GM12872 (cell line): ENCODE data around the gene ZNF423.

ENCODE experiments used
- TF ChIP-seq, protein P1 (sequence below): IDR thresholded peaks from 3 replicates; pipeline ENCODE4 v1.5.1; 2011; ENCODE audit warnings: low read depth, mild to moderate bottlenecking, low read length, moderate library complexity; ENCODE audit not compliant: insufficient read depth

The ZNF423 gene

DNA sequence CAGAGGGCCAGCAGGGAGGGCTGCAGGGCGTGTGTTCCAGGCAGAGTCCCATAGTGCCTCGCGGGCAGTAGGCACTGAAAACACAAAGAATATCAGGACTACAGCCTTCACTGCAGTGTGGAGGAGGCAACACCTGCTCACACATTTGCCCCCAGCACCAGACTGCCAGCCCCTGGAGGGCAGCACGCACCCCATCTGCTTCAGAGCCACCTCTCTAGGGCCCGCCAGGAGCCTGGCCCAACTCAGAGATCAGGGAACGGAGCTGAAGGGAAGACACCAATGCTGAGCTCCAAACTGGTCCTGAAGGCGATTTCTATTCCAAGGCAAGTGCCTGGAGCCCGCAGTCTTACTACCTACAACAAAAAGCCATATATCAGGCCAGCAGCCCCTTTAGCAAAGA lies 130.3 kb downstream of the ZNF423 start:
- TF ChIP-seq, protein P1, sequence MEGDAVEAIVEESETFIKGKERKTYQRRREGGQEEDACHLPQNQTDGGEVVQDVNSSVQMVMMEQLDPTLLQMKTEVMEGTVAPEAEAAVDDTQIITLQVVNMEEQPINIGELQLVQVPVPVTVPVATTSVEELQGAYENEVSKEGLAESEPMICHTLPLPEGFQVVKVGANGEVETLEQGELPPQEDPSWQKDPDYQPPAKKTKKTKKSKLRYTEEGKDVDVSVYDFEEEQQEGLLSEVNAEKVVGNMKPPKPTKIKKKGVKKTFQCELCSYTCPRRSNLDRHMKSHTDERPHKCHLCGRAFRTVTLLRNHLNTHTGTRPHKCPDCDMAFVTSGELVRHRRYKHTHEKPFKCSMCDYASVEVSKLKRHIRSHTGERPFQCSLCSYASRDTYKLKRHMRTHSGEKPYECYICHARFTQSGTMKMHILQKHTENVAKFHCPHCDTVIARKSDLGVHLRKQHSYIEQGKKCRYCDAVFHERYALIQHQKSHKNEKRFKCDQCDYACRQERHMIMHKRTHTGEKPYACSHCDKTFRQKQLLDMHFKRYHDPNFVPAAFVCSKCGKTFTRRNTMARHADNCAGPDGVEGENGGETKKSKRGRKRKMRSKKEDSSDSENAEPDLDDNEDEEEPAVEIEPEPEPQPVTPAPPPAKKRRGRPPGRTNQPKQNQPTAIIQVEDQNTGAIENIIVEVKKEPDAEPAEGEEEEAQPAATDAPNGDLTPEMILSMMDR, result no peak

- TF ChIP-seq, protein P1, result no peak
These were observed 131.1 kb downstream of the ZNF423 start for GRCh38 chr16:49724774-49725173.

- TF ChIP-seq, protein P1, result no peak
These were observed 132.6 kb downstream of the ZNF423 start for GRCh38 chr16:49723310-49723709.

GRCh38 chr16:49720225-49720624 lies 135.7 kb downstream of the ZNF423 start:
- TF ChIP-seq, protein P1, result no peak

- TF ChIP-seq, protein P1, result no peak
These were observed 138.2 kb downstream of the ZNF423 start for GRCh38 chr16:49717689-49718088.

- TF ChIP-seq, protein P1, result no peak
These were observed 139.5 kb downstream of the ZNF423 start for GRCh38 chr16:49716339-49716934.

DNA sequence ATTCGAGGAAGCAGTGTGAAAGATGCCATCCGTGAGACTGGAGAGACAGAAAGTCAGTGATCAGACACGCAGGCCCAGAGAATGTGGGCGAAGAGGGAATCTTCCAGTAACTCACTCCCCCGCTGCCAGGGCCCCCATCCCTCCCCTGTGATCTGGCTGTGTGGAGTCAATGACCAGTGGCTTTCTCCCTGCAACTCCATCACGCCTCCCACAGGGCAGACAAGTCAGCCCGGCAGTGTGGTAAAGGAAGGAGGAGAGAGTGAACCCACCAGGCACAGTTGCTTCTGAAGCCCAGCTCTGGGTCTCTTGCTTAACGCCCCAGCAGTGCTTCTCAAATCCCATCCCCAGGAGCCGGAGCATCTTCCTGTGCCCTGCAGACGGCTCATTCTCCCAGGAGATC lies 142.1 kb downstream of the ZNF423 start:
- TF ChIP-seq, protein P1, result no peak
